ENCODE results near the gene MRPL46.
"Not testable (repeated sequence)": the region's sequence is repeated elsewhere in the genome, so short reads cannot be mapped to it uniquely, and the experiment has no call there.

MRPL46 gene

GRCh38 chr15:88469321-88469720, 2.1 kb upstream of the MRPL46 start:
- no peak overlapping the region for H3K4me3 ChIP-seq (ENCODE audit: low read depth, low read length)
- TF ChIP-seq CTCF (IDR thresholded peaks at IDR 0.05; ENCODE audit: low read depth, low read length) = no peak

GRCh38 chr15:88468721-88469120, 1.5 kb upstream of the MRPL46 start:
- H3K4me3 ChIP-seq (ENCODE audit: low read depth, low read length) = not testable (repeated sequence)

DNA sequence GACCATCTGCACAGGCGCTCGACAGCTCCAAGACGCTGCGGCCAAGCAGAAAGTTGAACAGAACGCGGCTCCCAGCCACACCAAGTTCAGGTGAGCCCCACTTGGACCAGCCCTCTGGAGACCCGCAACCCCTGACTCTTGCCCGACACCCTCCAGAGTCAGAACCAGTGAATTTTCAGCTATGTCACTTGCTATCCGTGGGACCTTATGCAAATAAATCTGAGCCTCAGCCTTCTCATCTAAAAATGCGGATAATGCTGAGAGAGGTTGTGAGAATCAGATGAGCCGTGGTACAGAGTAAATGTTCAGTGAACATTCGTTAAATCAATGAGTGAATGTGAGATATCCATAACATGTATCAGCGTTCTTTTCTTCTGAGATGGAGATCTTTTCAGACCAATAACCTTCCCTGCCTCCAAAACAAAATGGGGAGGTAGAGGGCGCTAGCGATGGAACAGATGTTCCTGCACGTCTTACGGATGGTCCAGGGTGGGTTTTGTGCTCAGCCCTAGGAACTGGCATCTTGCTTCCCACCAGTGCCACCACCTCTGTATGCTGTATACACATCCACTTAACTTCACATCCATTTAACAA, 844 bp upstream of the MRPL46 start:
- H3K4me3 ChIP-seq (ENCODE audit: low read depth, low read length) = peak overlapping the region; percentile 98
- no peak for TF ChIP-seq CTCF (IDR thresholded peaks at IDR 0.05; ENCODE audit: low read depth, low read length)

- H3K4me3 ChIP-seq (ENCODE audit: low read depth, low read length) = peak overlapping the region; percentile 98; the same call in 1 of the 2 replicates
- TF ChIP-seq CTCF (IDR thresholded peaks at IDR 0.05; ENCODE audit: low read depth, low read length) = no peak
Measured at GRCh38 chr15:88465633-88466224, 1.5 kb downstream of the MRPL46 start.

GRCh38 chr15:88463870-88464532, 3.2 kb downstream of the MRPL46 start:
- no peak for TF ChIP-seq CTCF (IDR thresholded peaks at IDR 0.05; ENCODE audit: low read depth, low read length)
- no peak overlapping the region for H3K4me3 ChIP-seq (ENCODE audit: low read depth, low read length)

DNA sequence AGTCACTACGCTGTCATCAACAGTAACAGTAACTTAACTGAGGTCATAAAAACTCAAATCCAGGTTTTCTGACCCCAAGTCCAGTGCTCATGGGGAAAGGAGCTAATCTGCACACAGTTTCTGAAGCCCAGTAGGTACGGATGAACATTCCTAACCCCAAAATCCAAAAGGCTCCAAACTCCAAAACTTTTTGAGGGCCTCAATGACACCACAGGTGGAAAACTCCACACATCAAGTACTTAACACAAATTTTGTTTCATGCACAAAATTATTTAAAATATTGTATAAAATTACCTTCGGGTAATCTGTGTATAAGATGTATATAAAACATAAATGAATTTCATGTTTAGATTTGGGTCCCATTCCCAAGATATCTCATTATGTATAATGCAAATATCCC, 10.5 kb downstream of the MRPL46 start:
- no peak overlapping the region for H3K4me3 ChIP-seq (ENCODE audit: low read depth, low read length)
- TF ChIP-seq CTCF (IDR thresholded peaks at IDR 0.05; ENCODE audit: low read depth, low read length) = no peak

- H3K4me3 ChIP-seq (ENCODE audit: low read depth, low read length) = no peak overlapping the region
- TF ChIP-seq CTCF (IDR thresholded peaks at IDR 0.05; ENCODE audit: low read depth, low read length) = peak; percentile 70
Measured at GRCh38 chr15:88454867-88455810, 12.0 kb downstream of the MRPL46 start.
